ENCODE data around the gene GALNT18.
A peak's percentile ranks its signal among the peaks of the same experiment; 100 is the strongest.
"Not testable (repeated sequence)": the region's sequence is repeated elsewhere in the genome, so short reads cannot be mapped to it uniquely, and the experiment has no call there.

Gene GALNT18

GRCh38 chr11:11380340-11380739, 241.5 kb downstream of the GALNT18 start:
- no peak for DNase-seq

- DNase-seq, result no peak
Observed at GRCh38 chr11:11379661-11380060, 242.1 kb downstream of the GALNT18 start.

DNA sequence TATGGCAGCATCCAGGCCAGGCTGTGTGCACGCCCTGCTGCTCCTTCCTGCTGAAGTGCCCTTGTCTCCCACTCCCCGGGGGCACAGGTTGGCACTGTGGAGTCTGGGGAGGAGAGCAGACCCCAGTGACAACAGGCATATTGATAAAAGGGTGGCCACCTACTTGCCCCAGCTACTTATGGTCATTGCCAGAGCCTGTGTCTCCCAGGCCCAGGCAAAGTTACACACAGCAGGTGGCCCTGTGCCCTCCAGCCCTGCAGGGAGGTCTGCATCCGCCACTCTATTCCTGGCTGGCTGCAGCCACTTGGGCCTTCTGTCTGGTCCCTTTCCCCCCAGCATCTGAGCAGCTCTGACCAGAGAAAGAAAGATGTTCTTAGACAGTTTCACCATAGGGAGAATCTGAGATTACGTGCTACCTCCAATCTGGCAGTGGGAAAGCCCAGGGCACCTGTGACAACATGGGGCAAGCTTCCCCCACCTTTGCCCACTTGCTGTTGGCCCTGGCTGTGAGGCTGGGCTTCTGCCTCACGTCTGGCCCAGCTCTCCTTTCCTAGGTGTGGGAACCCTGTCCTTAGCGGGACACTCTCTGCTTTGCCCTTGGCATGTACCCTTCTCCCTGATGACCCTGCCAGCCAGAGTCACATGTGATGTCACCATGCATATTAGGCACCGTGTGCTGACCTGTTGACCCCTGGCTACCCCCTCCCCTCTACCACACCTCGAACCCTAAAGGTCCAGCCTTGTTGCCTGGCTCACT, 243.4 kb downstream of the GALNT18 start:
- DNase-seq, result no peak

DNA sequence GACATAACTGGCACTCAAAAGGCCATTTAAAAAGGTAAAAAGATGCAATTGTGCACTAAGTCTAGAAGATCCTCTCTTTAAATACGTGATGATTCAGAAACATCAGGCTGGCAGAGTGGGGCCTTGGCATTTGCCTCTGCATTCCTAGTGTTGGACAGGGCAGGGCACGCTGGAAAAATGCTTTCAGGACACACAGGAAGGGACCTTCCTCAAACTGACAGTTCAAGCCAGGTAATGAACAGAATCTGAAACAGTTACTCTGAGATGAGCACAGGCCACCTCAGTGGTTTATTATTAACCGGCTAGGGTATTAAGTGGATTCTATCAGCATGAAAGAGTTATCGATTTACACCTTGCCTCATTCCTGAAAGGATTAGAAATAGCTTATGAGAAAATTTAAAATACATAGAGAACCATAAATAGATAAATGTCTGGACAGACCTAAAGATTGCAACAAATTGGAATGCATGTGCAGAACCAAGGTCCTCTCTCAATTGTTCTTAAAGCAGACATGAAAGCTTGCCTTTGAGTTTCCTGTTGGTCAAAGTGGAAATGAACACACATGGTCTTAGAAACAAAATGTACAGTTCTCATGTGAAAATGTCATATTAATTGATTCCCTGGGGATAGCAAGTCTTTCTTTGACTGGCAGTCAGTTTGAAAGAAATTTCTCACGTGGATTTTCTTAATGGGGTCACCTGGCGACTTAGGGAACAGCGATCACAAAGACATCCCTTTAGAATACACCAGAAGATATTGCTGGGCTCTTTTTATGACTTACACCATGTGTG, 247.3 kb downstream of the GALNT18 start:
- no peak for DNase-seq

DNA sequence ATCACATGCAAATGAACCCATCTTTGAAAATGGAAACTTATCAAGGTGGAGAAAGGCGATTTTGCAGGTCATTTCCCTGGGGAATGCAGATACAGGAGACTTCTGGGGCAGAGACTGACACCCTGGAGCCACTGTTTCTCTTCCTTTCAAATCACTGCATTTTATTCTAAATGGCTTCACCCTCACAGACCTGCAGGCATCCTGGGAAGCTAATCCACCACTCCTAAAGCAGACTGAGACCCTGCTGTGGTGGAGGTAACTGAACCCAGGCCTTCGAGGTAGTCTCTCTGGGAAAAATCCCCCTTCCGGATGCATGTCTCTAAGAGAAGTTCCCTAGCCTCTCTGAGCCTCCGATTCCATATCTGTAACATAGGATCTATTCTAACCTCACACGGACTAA, 247.9 kb downstream of the GALNT18 start:
- no peak for DNase-seq

GRCh38 chr11:11372461-11372860, 249.3 kb downstream of the GALNT18 start:
- no peak for DNase-seq

DNA sequence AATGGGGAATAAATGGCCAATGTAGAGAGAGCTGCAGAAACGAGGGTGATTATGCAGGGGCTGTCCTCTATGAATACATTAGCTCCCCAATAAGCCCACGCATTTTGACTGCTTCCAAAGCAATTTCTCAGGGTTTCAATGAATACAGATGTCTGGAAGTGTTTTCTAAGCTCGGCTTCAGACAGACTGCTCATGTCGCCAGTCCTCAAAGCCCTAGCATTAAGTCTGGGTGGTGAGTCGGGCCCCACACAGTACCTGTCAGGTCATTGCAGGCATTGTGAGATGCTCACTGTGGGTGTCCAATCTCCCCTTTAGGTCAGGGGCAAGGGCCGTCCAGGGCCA, 250.9 kb downstream of the GALNT18 start:
- no peak for DNase-seq

DNA sequence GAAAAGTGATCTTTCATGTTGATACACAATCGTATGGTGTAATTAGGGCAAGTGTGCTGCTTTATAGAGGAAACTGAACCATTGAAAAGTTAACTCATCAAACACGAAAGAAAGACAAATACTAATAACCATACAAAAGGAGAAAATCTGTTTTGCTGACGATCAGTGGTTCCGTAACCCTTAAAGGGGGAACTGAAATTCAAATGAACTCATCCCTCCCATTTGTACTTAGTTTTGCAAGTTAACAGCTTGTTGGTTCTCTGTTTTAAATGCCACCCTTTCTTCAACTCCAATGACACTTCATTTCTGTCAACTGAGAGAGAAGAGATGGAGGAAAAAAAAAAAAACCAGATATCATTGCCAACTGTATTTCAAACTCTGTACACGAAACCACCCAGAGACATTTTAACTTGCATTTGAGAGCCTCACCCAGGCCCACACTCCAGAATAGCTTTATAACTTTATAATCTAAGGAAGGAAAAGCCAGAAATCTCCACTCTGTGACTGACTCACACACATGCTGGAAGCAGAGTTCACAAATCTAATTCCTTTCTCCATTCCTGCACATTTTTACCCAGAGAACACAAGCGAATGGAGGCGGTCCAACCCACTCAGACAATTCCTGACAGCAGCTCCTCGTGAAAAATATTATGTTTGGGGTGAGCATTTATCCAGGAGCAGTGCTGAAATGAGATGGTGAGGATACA, 251.4 kb downstream of the GALNT18 start:
- DNase-seq, result peak; percentile 62 to 79

GRCh38 chr11:11366793-11367192, 255.0 kb downstream of the GALNT18 start:
- no peak for DNase-seq

DNA sequence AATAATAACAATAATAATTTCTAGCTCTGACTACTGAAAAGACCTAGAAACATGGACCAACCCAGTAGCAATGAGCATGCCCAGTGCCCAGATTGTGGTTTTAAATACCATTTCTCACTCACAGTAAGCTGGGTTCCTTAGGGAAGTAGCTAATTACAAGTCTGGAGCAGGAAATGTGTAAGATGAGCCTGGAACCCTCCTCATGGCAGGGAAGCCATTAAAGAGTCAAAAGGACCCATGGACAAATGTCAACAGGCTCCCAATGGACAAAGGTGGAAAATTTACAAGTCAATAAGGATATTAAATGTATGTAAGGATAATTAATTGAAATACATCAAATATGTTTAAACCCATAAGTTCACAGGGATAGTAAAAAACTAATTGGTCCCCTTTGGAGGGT, 258.1 kb downstream of the GALNT18 start:
- DNase-seq, result no peak

- DNase-seq, result no peak
Observed at GRCh38 chr11:11359611-11360010, 262.2 kb downstream of the GALNT18 start.

- DNase-seq, result no peak
Observed at GRCh38 chr11:11356842-11357241, 265.0 kb downstream of the GALNT18 start.

DNA sequence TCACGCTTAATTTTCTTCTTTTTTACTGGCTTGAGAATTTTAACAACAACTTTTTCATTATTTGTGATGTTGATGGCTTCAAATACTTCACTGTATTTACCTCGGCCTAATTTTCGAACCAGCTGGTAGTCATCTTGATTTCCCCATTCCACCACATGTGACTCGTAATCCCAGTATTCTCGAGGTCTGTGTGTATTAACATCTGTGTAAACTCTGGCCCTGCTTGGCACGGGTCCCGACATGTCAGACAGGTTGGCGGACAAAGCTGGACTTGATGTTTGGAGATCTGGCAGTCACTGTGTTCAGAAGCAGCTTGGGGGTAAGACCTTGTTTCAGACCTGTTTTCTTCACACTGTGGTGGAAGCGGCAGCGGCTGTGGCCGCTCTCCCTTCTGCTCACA, 268.9 kb downstream of the GALNT18 start, which contains the start of gene CSNK2A3:
Gene CSNK2A3 (minus strand): TSS at position 373 of the 400 bp plus-strand sequence. CDS start 131 bp downstream, at position 242.
- not testable (repeated sequence) for DNase-seq

GRCh38 chr11:11351851-11352250, 270.0 kb downstream of the GALNT18 start:
- not testable (repeated sequence) for DNase-seq

DNA sequence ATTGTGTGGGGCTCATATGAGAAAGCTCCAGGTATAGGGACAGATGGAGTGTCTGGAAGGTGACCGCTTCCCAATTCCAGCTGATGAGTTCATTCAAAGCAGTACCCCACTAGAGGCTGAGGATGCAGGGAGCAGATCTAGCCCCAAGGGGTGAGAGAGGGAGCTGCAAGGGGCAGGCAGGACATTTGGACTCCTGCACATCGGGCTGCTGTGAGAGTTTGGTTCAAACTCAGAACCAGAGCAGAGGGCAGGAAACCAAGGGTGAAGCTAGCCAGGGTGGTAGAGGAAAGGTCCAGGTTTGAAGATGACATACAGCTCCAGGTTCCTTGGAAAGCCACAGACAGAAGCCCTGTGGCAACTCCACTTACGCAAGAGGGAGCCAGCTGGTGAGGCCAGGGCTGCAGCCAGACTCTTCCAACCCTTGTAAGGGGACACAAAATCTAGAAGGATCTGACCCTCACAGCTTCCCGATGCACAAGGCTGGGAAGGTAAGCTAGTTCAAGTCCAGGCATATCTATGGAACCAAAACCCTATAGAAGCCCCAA, 270.7 kb downstream of the GALNT18 start:
- DNase-seq, result no peak

DNA sequence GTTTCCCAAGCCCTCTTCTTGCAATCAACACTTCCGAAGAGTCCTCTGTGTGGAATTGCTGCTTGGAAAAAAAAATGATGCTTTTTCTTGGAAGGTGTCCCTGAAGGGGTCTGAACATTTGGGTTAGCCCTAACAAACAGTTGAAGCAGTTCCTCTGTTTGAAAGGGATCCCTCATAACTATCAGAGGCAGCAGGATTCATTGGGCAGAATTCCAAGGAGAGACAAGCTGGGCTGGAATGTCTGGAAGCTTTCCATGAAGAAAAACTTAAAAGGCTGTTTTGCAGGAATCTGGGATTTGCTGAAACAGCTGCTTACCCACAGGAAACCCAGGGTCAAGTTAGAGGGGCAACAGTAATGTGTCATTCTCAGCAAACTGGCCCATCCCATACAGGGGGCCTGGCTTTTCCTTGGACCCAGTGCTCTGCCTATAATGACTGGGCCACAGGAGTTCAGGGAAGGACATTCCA, 271.9 kb downstream of the GALNT18 start:
- no peak for DNase-seq

DNA sequence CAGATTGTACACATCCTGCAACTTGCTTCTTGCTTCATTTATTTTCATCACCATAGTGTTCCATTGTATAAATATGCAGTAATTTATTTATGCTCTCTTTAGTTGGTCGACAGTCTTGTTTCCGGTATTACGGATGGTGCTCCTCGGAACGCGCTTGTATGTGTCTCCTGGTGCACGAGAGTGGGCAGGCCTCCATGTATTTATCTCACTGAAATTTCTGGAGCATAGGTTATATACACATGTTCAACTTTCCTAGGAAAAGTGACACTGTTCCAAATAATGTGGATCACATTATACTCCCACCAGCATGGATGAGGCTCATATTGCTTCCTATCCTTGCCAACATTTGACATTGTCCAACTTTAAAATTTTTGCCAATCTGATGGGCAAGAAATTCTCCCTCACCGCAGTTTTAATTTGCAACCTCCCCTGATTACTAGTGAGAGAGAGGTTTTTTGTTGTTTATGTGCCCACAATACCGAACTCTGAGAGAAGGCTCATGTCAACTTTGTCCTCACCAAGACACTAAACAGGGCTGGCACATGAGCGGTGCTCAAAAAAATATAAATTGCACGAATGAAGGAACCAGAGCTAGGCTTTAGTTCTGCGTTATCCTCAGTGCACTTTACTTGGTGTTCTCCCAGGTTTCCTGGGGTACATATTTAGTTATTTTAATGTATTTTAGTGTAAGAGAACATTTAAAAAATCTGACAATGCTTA, 272.5 kb downstream of the GALNT18 start:
- no peak for DNase-seq

- DNase-seq, result no peak
Observed at GRCh38 chr11:11348303-11348702, 273.5 kb downstream of the GALNT18 start.

DNA sequence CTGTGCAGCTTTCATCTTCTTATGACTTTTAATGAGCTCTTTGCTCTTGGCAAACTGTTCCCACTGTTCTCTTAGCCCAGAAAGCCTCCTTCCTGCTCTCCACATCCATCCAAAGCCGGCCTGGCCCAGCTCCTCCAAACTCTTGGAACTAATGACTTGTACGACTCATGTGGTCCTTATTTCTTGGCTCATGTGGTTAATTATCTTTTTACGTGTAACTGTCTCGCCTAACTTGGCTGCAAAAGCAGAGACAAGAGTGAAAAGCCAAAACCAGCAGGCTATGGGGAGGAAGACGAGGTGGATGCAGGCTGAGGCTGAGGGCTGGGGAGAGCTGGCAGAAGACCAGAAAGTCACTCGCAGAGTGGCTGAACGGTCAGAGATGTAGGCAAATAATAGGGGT, 274.2 kb downstream of the GALNT18 start:
- no peak for DNase-seq

DNA sequence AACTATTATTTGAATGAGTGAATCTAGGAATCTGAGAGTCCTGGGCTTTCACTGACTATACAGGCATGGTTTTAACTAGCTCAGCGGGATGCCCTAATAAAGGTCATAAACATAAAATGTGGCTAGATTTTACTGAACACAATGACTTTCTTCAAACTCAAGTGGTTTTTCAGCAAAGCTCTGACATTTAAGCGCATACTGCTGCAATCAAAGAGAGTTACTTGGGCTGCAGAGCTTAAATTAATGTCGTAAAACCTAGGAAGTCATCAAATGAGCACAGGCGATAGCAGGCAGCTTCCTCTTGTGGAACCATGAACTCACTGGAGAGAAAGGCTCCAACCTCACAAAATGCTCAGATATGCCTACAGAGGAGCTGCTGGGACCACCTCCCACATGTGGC, 275.5 kb downstream of the GALNT18 start:
- no peak for DNase-seq

DNA sequence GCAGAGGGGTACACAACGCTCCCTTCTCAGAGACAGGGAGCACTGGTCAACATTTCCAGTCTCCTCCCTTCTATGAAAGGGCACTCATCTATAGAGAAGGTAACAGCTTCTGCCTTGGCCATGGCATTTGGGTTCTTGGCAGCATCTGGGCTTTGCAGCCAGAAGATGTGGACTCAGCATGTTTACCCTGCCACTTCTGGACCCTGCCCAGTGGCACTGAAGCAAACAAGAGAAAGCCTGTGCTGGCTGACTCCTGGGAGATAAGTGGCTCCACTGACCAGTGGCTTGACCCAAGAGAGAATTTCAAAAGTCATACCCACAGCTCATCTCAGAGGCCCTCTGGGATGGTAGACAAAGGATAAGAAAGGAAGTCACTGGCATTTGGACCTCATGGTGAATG, 276.7 kb downstream of the GALNT18 start:
- no peak for DNase-seq

DNA sequence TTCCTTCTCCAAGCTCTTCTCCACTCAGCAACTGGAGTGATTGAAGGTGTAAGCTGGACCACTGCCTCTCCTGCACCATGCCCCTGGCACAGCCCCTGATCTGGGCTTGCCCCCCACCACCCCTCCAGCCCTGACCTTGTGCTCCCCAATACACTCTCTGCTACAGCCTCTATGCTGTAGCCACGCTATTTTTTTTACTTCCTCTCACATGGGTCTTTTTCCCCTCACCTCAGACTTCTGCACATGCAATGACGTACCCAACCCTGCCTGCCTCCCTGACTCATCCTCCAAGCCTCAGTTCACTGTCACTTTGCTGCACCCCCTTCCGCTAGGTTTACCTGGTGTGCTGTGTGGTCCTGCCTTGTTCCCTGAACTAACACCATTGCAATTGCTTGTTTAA, 277.8 kb downstream of the GALNT18 start:
- no peak for DNase-seq

Measured in inflammatory macrophage (primary cell).